Endothelial cell of umbilical vein (primary cell): Measurements from ENCODE around the gene METRN. TPM values are rescaled to one million over a fixed set of nuclear protein-coding genes. Genes with fewer than 3 reads are reported as not detected.

ENCODE experiments used
- BruUV-seq: library from RNA; stranded (reverse); fragments of 400-500 nt; replicated peaks from 2 replicates; lab custom pipeline; 2021; lab: Mats Ljungman, UMichigan
- CTCF ChIA-PET: fragments of 300-600, 350-600 bp; sonication (Branson Sonifier 250); formaldehyde crosslinking; loops from one replicate; lab custom pipeline; 2021; ENCODE audit warnings: antibody characterized with exemption, inconsistent platforms; lab: Charles Lee
- POLR2A ChIA-PET: fragments of 300-600, 350-600 bp; sonication (Branson Sonifier 250); formaldehyde crosslinking; loops from one replicate; lab custom pipeline; 2021; ENCODE audit warnings: antibody characterized with exemption, inconsistent platforms; lab: Charles Lee
- DNase-seq: peaks from one replicate; pipeline ENCODE4 v3.0.0-alpha.2; 2011; ENCODE audit warnings: low read depth, low spot score
- FAIRE-seq: peaks from 2 replicates; lab custom pipeline; 2011; peaks lifted over from hg19 to GRCh38; lab: Jason Lieb, UNC
- H2AFZ ChIP-seq: 2 replicates; pipeline ENCODE4 v1.6.0; 2012; ENCODE audit warnings: low read depth, low read length, control low read depth, inconsistent platforms
- H3K27ac ChIP-seq: 2 replicates; pipeline ENCODE4 v1.5.1; 2011; ENCODE audit warnings: low read depth, mild to moderate bottlenecking, control low read depth, low read length, moderate library complexity; ENCODE audit not compliant: insufficient read depth
- H3K27me3 ChIP-seq, 2 experiments: 2 replicates each; pipeline versions ENCODE4 v1.6.0 to v1.6.1; 2011; ENCODE audit warnings: low read length in 2 of 2, mixed read lengths in 1 of 2; ENCODE audit not compliant: control insufficient read depth in 2 of 2, insufficient read depth in 2 of 2
- H3K36me3 ChIP-seq, 2 experiments: 2 replicates in 1 of 2; 3 replicates in 1 of 2; pipeline ENCODE4 v1.5.1; 2011; ENCODE audit warnings: low read length in 2 of 2, mild to moderate bottlenecking in 1 of 2, moderate library complexity in 1 of 2; ENCODE audit not compliant: control insufficient read depth in 2 of 2, insufficient read depth in 2 of 2; ENCODE audit errors: extremely low read depth in 1 of 2
- H3K4me1 ChIP-seq: 3 replicates; pipeline ENCODE4 v1.5.1; 2011; ENCODE audit warnings: mild to moderate bottlenecking, low read length; ENCODE audit not compliant: control insufficient read depth, insufficient read depth; ENCODE audit errors: extremely low read depth
- H3K4me2 ChIP-seq: 2 replicates; pipeline ENCODE4 v1.6.1; 2011; ENCODE audit warnings: low read length, control low read depth, mixed read lengths; ENCODE audit not compliant: insufficient read depth
- H3K4me3 ChIP-seq, 3 experiments: fragments of 200-600 bp in 1 of 3; sonication (generic), shearing (Covaris generic) in 1 of 3; replicated peaks in 1 of 3; 2 replicates each; pipeline ENCODE4 v1.5.1; 2011 to 2016; ENCODE audit warnings: control low read depth in 3 of 3, low read length in 3 of 3, mild to moderate bottlenecking in 2 of 3, inconsistent platforms in 1 of 3, low read depth in 1 of 3, moderate library complexity in 1 of 3; ENCODE audit not compliant: insufficient read depth in 1 of 3
- H3K79me2 ChIP-seq: 2 replicates; pipeline ENCODE4 v1.6.0; 2012; ENCODE audit warnings: low read length, inconsistent platforms; ENCODE audit not compliant: control insufficient read depth, insufficient read depth
- H3K9ac ChIP-seq: replicated peaks from 2 replicates; pipeline ENCODE3; 2011; ENCODE audit warnings: low read length, control low read depth; ENCODE audit not compliant: insufficient read depth; ENCODE audit errors: extremely low read depth
- H3K9me1 ChIP-seq: replicated peaks from 3 replicates; pipeline ENCODE4 v1.6.0; 2011; ENCODE audit warnings: mild to moderate bottlenecking, low read length; ENCODE audit not compliant: control insufficient read depth, insufficient read depth; ENCODE audit errors: extremely low read depth
- H3K9me3 ChIP-seq: replicated peaks from 2 replicates; pipeline ENCODE4 v1.5.1; 2012; ENCODE audit warnings: low read length, inconsistent platforms; ENCODE audit not compliant: control insufficient read depth, insufficient read depth
- H4K20me1 ChIP-seq: replicated peaks from 2 replicates; pipeline ENCODE3; 2011; ENCODE audit warnings: mild to moderate bottlenecking, low read length; ENCODE audit not compliant: control insufficient read depth, insufficient read depth; ENCODE audit errors: extremely low read depth
- EZH2 ChIP-seq: IDR thresholded peaks from 2 replicates; pipeline ENCODE4 v1.6.1; 2012; ENCODE audit warnings: borderline replicate concordance, low read depth, mild to moderate bottlenecking, moderate library complexity, low read length, inconsistent platforms; ENCODE audit not compliant: severe bottlenecking
- FOS ChIP-seq: IDR thresholded peaks from 2 replicates; pipeline ENCODE4 v1.6.1; 2011; ENCODE audit warnings: mild to moderate bottlenecking, low read length, moderate library complexity, borderline replicate concordance; ENCODE audit not compliant: insufficient read depth
- GATA2 ChIP-seq: IDR thresholded peaks from 2 replicates; pipeline ENCODE4 v1.7.0; 2011; ENCODE audit warnings: low read depth, mild to moderate bottlenecking, moderate library complexity, mixed read lengths, low read length; ENCODE audit not compliant: insufficient read length, insufficient read depth
- JUN ChIP-seq: IDR thresholded peaks from 2 replicates; pipeline ENCODE4 v1.6.1; 2011; ENCODE audit warnings: borderline replicate concordance, low read depth; ENCODE audit not compliant: insufficient read length, insufficient read depth
- MYC ChIP-seq: IDR thresholded peaks from one replicate; pipeline ENCODE4 v1.6.1; 2011; ENCODE audit warnings: mild to moderate bottlenecking, low read depth, low read length
- POLR2A ChIP-seq: IDR thresholded peaks from 2 replicates; pipeline ENCODE4 v1.6.1; 2012; ENCODE audit warnings: low read depth, mild to moderate bottlenecking, control low read depth, low read length
- POLR2AphosphoS5 ChIP-seq: IDR thresholded peaks from 2 replicates; pipeline ENCODE4 v1.6.1; 2012; ENCODE audit warnings: low read depth, mild to moderate bottlenecking, control low read depth, low read length, moderate library complexity; ENCODE audit not compliant: insufficient read depth
- dilution Hi-C: fragments of 300-500 bp; cut with MboI; formaldehyde crosslinking; loops from one replicate; pipeline ENCODE4 v1.15.0; 2019; ENCODE audit warnings: low sequenced_read_pairs; ENCODE audit not compliant: extremely low pct_ligation_motif_present
- intact Hi-C: fragments of 100-400 bp; cut with micrococcal nuclease; formaldehyde crosslinking; loops from one replicate; pipeline ENCODE4 v1.10.0; 2022
- polyA plus RNA-seq, 4 experiments: library from polyadenylated mRNA; depleted of rRNA in 3 of 4; stranded (reverse) in 3 of 4; unstranded in 1 of 4; fragments of >200 nt; gene quantifications; 2 replicates each; pipeline versions ENCODE4 v1.2.1 to v1.2.3, GENCODE V29; 2011 to 2012; ENCODE audit warnings: missing spikeins in 1 of 4
- total RNA-seq: library from RNA; stranded (reverse); gene quantifications from 2 replicates; pipeline ENCODE4 v1.2.3, GENCODE V29; 2021
- TF ChIP-seq, protein P1 (sequence below): IDR thresholded peaks from 2 replicates; pipeline ENCODE4 v1.6.1; 2011; ENCODE audit not compliant: insufficient read depth, insufficient read length
- TF ChIP-seq, protein P2 (sequence below), 2 donors: IDR thresholded peaks; 1 replicate in 1 of 2; 2 replicates in 1 of 2; pipeline ENCODE4 v1.5.1; 2011; ENCODE audit warnings: low read length in 2 of 2, mild to moderate bottlenecking in 2 of 2, moderate library complexity in 2 of 2, control low read depth in 1 of 2, inconsistent platforms in 1 of 2, low read depth in 1 of 2; ENCODE audit not compliant: insufficient read depth in 1 of 2; ENCODE audit errors: extremely low read depth in 1 of 2

METRN gene
- total and polyA plus RNA-seq, 2 donors (not counting 3 experiments of a cell fraction or from before 2014, with no cell fraction given) = 10.0 to 16.1 TPM

DNA sequence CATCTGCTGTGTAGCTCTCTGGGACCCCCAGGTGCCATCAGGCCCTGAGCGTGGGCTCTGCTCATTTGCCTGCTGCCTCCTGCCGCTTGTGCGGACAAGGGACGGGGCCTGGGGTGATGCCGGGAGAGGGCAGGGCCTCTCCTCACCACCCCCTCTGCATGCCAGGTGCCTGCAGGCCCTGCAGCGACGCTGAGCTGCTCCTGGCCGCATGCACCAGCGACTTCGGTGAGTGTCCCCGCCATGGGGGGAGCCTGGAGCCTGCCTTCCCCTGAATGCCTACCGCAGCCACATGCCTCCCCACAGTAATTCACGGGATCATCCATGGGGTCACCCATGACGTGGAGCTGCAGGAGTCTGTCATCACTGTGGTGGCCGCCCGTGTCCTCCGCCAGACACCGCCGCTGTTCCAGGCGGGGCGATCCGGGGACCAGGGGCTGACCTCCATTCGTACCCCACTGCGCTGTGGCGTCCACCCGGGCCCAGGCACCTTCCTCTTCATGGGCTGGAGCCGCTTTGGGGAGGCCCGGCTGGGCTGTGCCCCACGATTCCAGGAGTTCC lies 1.9 kb downstream of the METRN start:
- DNase-seq = no peak
- no TSS peak for BruUV-seq
- no peak overlapping the region for H3K4me2 ChIP-seq

More for the DNA sequence above, 1.9 kb downstream of the METRN start:
- intact Hi-C loops = no loop called here
- no peak for TF ChIP-seq FOS
- TF ChIP-seq, protein P1, sequence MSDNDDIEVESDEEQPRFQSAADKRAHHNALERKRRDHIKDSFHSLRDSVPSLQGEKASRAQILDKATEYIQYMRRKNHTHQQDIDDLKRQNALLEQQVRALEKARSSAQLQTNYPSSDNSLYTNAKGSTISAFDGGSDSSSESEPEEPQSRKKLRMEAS = no peak
- no peak for TF ChIP-seq MYC
- TF ChIP-seq POLR2A = no peak
- TF ChIP-seq, protein P2, sequence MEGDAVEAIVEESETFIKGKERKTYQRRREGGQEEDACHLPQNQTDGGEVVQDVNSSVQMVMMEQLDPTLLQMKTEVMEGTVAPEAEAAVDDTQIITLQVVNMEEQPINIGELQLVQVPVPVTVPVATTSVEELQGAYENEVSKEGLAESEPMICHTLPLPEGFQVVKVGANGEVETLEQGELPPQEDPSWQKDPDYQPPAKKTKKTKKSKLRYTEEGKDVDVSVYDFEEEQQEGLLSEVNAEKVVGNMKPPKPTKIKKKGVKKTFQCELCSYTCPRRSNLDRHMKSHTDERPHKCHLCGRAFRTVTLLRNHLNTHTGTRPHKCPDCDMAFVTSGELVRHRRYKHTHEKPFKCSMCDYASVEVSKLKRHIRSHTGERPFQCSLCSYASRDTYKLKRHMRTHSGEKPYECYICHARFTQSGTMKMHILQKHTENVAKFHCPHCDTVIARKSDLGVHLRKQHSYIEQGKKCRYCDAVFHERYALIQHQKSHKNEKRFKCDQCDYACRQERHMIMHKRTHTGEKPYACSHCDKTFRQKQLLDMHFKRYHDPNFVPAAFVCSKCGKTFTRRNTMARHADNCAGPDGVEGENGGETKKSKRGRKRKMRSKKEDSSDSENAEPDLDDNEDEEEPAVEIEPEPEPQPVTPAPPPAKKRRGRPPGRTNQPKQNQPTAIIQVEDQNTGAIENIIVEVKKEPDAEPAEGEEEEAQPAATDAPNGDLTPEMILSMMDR (IDR thresholded peaks at IDR 0.05; ENCODE audit: extremely low read depth in 1 of 2, insufficient read depth in 1 of 2, low read depth in 1 of 2, low read length in 2 of 2) = no peak
- TF ChIP-seq GATA2 = no peak
- TF ChIP-seq EZH2 = no peak
- TF ChIP-seq POLR2AphosphoS5 = no peak
- no peak for TF ChIP-seq JUN
- Histone ChIP-seq H3K4me1 (peaks cover 23% of the 10 kb centered on the region), H3K27ac (no peak overlapping the region), H3K4me3 (no peak overlapping the region), H3K36me3 (no peaks in the 10 kb centered on the region), H3K9me3 (no peaks in the 10 kb centered on the region), H4K20me1 (no peaks in the 10 kb centered on the region), H3K9me1 (no peaks in the 10 kb centered on the region), H3K9ac (no peak overlapping the region), H2AFZ (no peak overlapping the region), H3K27me3 (no peaks in the 10 kb centered on the region), H3K79me2 (no peaks in the 10 kb centered on the region)
- ChIA-PET POLR2A (no interaction called here), CTCF (interaction anchor here (1.0 to 2.6 kb wide), 6 partner anchors 9 to 340 kb away, joined by 3 to 34 read pairs (median 8); partner anchors contain the start of genes CCDC78 and HAGHL)
- dilution Hi-C loops = no loop called here
- FAIRE-seq = no peak
